SK-N-SH (cell line): Measurements from ENCODE around the gene SEMA3D. TPM values are rescaled to one million over a fixed set of nuclear protein-coding genes. Genes with fewer than 3 reads are reported as not detected.

Experiments
- CTCF ChIA-PET: fragments of 300-600, 350-600 bp; formaldehyde crosslinking; extraction: SDS; loops from one replicate; lab custom pipeline; 2021; lab: Yijun Ruan, JAX
- POLR2A ChIA-PET: fragments of 350-600 bp; sonication (Branson Sonifier 250); formaldehyde crosslinking; extraction: SDS; loops from one replicate; lab custom pipeline; 2020; ENCODE audit warnings: antibody characterized with exemption, inconsistent platforms; lab: Yijun Ruan, JAX
- DNase-seq: peaks from one replicate; pipeline ENCODE4 v3.0.0; 2012
- H2AFZ ChIP-seq: fragments of 200-600 bp; sonication (generic); 2 replicates; pipeline ENCODE4 v1.8.1; 2016; ENCODE audit warnings: antibody characterized with exemption, mild to moderate bottlenecking, low read depth
- H3F3A ChIP-seq: fragments of 200-600 bp; sonication (generic); replicated peaks from 2 replicates; pipeline ENCODE3; 2016; ENCODE audit warnings: antibody characterized with exemption, mild to moderate bottlenecking; ENCODE audit not compliant: insufficient read depth
- H3K27ac ChIP-seq, 2 experiments: fragments of 200-500 bp in 1 of 2; fragments of 200-600 bp in 1 of 2; sonication (Bioruptor generic) in 1 of 2; sonication (generic), shearing (Covaris generic) in 1 of 2; 2 replicates each; pipeline versions ENCODE4 v1.5.1 to v1.6.1; 2014 to 2016; ENCODE audit warnings: low read depth in 2 of 2, inconsistent platforms in 1 of 2, low read length in 1 of 2, mild to moderate bottlenecking in 1 of 2, mixed read lengths in 1 of 2
- H3K27me3 ChIP-seq: fragments of 200-600 bp; sonication (generic), shearing (Covaris generic); 2 replicates; pipeline ENCODE4 v1.6.1; 2016; ENCODE audit warnings: mixed run types; ENCODE audit not compliant: insufficient read depth
- H3K36me3 ChIP-seq, 2 experiments: fragments of 200-500 bp in 1 of 2; fragments of 200-600 bp in 1 of 2; sonication (Bioruptor generic) in 1 of 2; sonication (generic) in 1 of 2; replicated peaks in 1 of 2; 2 replicates each; pipeline versions ENCODE3 to v1.5.1; 2014 to 2016; ENCODE audit warnings: low read length in 1 of 2, mild to moderate bottlenecking in 1 of 2; ENCODE audit not compliant: insufficient read depth in 2 of 2, control insufficient read depth in 1 of 2
- H3K4me1 ChIP-seq, 2 experiments: fragments of 200-500 bp in 1 of 2; fragments of 200-600 bp in 1 of 2; sonication (Bioruptor generic) in 1 of 2; sonication (generic), shearing (Covaris generic) in 1 of 2; 2 replicates each; pipeline versions ENCODE4 v1.5.1 to v1.6.1; 2014 to 2016; ENCODE audit warnings: low read depth in 1 of 2, low read length in 1 of 2, mixed run types in 1 of 2; ENCODE audit not compliant: insufficient read depth in 2 of 2, control insufficient read depth in 1 of 2
- H3K4me2 ChIP-seq: fragments of 200-600 bp; sonication (generic), shearing (Covaris generic); 2 replicates; pipeline ENCODE4 v1.6.1; 2017; ENCODE audit warnings: mixed run types
- H3K4me3 ChIP-seq, 2 experiments: fragments of 200-500 bp in 1 of 2; fragments of 200-600 bp in 1 of 2; sonication (Bioruptor generic) in 1 of 2; sonication (generic), shearing (Covaris generic) in 1 of 2; 2 replicates each; pipeline versions ENCODE4 v1.5.1 to v1.8.1; 2014 to 2016; ENCODE audit warnings: low read depth in 2 of 2, inconsistent platforms in 1 of 2, low read length in 1 of 2, mild to moderate bottlenecking in 1 of 2, mixed read lengths in 1 of 2, moderate library complexity in 1 of 2
- H3K79me2 ChIP-seq: fragments of 200-600 bp; sonication (generic); 2 replicates; pipeline ENCODE4 v1.8.1; 2017; ENCODE audit warnings: mild to moderate bottlenecking; ENCODE audit not compliant: insufficient read depth
- H3K9ac ChIP-seq: fragments of 200-600 bp; sonication (generic); 2 replicates; pipeline ENCODE4 v1.6.1; 2017; ENCODE audit warnings: mixed run types
- H3K9me2 ChIP-seq: fragments of 200-600 bp; sonication (generic); 2 replicates; pipeline ENCODE4 v1.6.1; 2017; ENCODE audit warnings: mixed run types
- H3K9me3 ChIP-seq: fragments of 200-600 bp; sonication (generic); 2 replicates; pipeline ENCODE4 v1.6.1; 2017; ENCODE audit warnings: mixed run types, mild to moderate bottlenecking, moderate library complexity
- H4K20me1 ChIP-seq: fragments of 200-600 bp; sonication (generic); 2 replicates; pipeline ENCODE4 v1.6.1; 2017; ENCODE audit warnings: mild to moderate bottlenecking, mixed run types; ENCODE audit not compliant: insufficient read depth
- CHD2 ChIP-seq: fragments of 150-350 bp; IDR thresholded peaks from 2 replicates; pipeline ENCODE4 v1.6.1; 2018; ENCODE audit warnings: low read length; ENCODE audit not compliant: partially characterized antibody
- EZH2phosphoT487 ChIP-seq: fragments of 200-600 bp; sonication (generic); IDR thresholded peaks from 2 replicates; pipeline ENCODE4 v1.6.1; 2017; ENCODE audit warnings: low read depth, mixed run types, mild to moderate bottlenecking, antibody characterized with exemption, moderate library complexity, borderline replicate concordance
- GABPA ChIP-seq: IDR thresholded peaks from 2 replicates; pipeline ENCODE4 v1.4.0; 2012; ENCODE audit warnings: low read depth, mild to moderate bottlenecking
- MXI1 ChIP-seq: IDR thresholded peaks from 2 replicates; pipeline ENCODE4 v1.6.1; 2012; ENCODE audit warnings: mild to moderate bottlenecking, low read depth, low read length, improper control_type of control experiment
- NFIC ChIP-seq: IDR thresholded peaks from 2 replicates; pipeline ENCODE4 v1.4.0; 2012; ENCODE audit warnings: borderline replicate concordance
- POLR2AphosphoS5 ChIP-seq: IDR thresholded peaks from 2 replicates; pipeline ENCODE4 v1.6.1; 2012; ENCODE audit warnings: low read depth, low read length
- SIN3A ChIP-seq: IDR thresholded peaks from 2 replicates; pipeline ENCODE4 v1.6.1; 2012; ENCODE audit warnings: low read depth, mild to moderate bottlenecking, low read length, moderate library complexity, borderline replicate concordance
- SMC3 ChIP-seq: IDR thresholded peaks from 2 replicates; pipeline ENCODE4 v1.6.1; 2012; ENCODE audit warnings: low read depth, low read length, improper control_type of control experiment
- TAF1 ChIP-seq: IDR thresholded peaks from 2 replicates; pipeline ENCODE4 v1.6.1; 2012; ENCODE audit warnings: low read depth, mild to moderate bottlenecking, low read length, moderate library complexity, borderline replicate concordance
- TEAD4 ChIP-seq: IDR thresholded peaks from 2 replicates; pipeline ENCODE4 v1.4.0; 2012; ENCODE audit warnings: mild to moderate bottlenecking, borderline replicate concordance; ENCODE audit not compliant: insufficient read depth
- WGBS: methylation state at CpG from one replicate; pipeline ENCODE4 v1.1.6; 2017; ENCODE audit warnings: low lambda C conversion rate; 5-methylcytosine and 5-hydroxymethylcytosine counted together
- polyA plus RNA-seq, 3 experiments: library from polyadenylated mRNA; depleted of rRNA; stranded (reverse); fragments of >200 nt; gene quantifications; 2 replicates each; pipeline ENCODE4 v1.2.3, GENCODE V29; 2012
- TF ChIP-seq, protein P1 (sequence below): IDR thresholded peaks from 2 replicates; pipeline ENCODE4 v1.4.0; 2012; ENCODE audit warnings: low read depth, borderline replicate concordance
- TF ChIP-seq, protein P2 (sequence below): fragments of 150-350 bp; IDR thresholded peaks from 2 replicates; pipeline ENCODE4 v1.6.1; 2016; ENCODE audit warnings: mild to moderate bottlenecking, low read depth, low read length

The SEMA3D gene
- polyA plus RNA-seq, 1 of the 3 experiments (the other 2 are of a cell fraction): 30.1 TPM

DNA sequence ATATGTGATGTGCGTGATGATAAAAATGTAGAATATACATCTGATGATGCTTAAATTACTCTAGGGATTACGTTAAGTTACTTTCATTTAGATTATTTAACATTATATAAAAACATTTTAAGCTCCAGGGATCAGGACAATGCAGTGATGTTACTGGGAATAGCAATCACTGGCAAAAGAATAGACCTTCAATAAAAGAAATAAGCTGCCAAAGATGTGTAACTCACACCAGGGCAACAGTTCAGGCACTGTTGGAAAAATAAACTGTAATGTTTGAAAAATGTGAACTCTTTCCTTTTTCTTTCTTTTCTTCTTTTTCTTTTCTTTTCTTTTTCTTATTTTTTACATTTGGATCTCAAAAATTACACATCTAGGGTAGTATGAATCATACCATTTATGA, 131.7 kb downstream of the SEMA3D start:
- no peak overlapping the region for H3K4me3 ChIP-seq
- DNase-seq: no peak
- H3K27me3 ChIP-seq: no peaks in the 10 kb centered on the region
- no peaks in the 10 kb centered on the region; a peak in 1 of 4 replicates for H3K4me1 ChIP-seq
- H3K4me2 ChIP-seq: no peak overlapping the region
- no peaks in the 10 kb centered on the region for H3K9me3 ChIP-seq
- no peak overlapping the region for H3K9ac ChIP-seq
- H3K36me3 ChIP-seq: peaks cover 11 to 16% of the 10 kb centered on the region in 2 experiments
- TF ChIP-seq TAF1 (no peak), EZH2phosphoT487 (no peak), SMC3 (no peak)
- TF ChIP-seq, all 33 proteins: peak for 0
- no peak overlapping the region for H3K27ac ChIP-seq
- H2AFZ ChIP-seq: no peak overlapping the region
- POLR2A ChIA-PET: no interaction called here
- H3F3A ChIP-seq: no peaks in the 10 kb centered on the region
- CTCF ChIA-PET: interaction anchor here (1.9 to 4.5 kb wide), 2 partner anchors 13 to 696 kb away, joined by 4 to 32 read pairs; no protein-coding TSS in a partner anchor
- H3K9me2 ChIP-seq: no peaks in the 10 kb centered on the region; the same call in 1 of the 2 replicates
- H4K20me1 ChIP-seq: no peaks in the 10 kb centered on the region
- WGBS: 92% methylated on average over 2 of the region's 2 CpGs
- no peaks in the 10 kb centered on the region for H3K79me2 ChIP-seq

DNA sequence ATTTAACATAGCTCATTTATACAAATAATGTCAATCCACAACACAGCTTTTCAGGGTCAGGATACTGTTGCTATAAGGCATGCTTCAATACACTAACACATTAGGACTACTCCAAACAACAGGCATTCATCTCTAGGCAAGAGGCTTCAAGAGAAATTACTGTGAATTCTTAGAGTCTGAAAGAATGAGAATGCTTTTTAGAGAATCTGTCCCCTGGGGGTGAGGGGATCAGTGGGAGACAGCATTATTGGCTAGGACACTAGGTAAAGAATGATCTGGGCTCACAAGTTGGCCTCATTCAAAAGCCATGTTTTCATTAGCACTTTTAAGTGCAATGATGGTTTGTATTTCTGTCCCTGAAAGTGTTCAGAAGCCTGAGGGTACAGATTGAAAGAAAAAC, 132.6 kb downstream of the SEMA3D start:
- no peak for DNase-seq
- Histone ChIP-seq H3K9me3 (no peaks in the 10 kb centered on the region), H3K27ac (no peak overlapping the region), H3K36me3 (peaks cover 6 to 14% of the 10 kb centered on the region in 2 experiments), H4K20me1 (no peaks in the 10 kb centered on the region), H3K4me3 (no peak overlapping the region), H3K4me1 (no peaks in the 10 kb centered on the region), H3K9ac (no peak overlapping the region), H3K4me2 (no peak overlapping the region), H2AFZ (no peak overlapping the region), H3K79me2 (no peaks in the 10 kb centered on the region), H3K9me2 (no peaks in the 10 kb centered on the region; the same call in 1 of the 2 replicates), H3K27me3 (no peaks in the 10 kb centered on the region), H3F3A (no peaks in the 10 kb centered on the region)
- no peak for TF ChIP-seq SIN3A
- TF ChIP-seq, protein P1, sequence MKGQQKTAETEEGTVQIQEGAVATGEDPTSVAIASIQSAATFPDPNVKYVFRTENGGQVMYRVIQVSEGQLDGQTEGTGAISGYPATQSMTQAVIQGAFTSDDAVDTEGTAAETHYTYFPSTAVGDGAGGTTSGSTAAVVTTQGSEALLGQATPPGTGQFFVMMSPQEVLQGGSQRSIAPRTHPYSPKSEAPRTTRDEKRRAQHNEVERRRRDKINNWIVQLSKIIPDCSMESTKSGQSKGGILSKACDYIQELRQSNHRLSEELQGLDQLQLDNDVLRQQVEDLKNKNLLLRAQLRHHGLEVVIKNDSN: no peak
- POLR2A ChIA-PET: no interaction called here
- CTCF ChIA-PET: interaction anchor here (1.9 to 4.5 kb wide), 2 partner anchors 12 to 697 kb away, joined by 4 to 32 read pairs; no protein-coding TSS in a partner anchor

DNA sequence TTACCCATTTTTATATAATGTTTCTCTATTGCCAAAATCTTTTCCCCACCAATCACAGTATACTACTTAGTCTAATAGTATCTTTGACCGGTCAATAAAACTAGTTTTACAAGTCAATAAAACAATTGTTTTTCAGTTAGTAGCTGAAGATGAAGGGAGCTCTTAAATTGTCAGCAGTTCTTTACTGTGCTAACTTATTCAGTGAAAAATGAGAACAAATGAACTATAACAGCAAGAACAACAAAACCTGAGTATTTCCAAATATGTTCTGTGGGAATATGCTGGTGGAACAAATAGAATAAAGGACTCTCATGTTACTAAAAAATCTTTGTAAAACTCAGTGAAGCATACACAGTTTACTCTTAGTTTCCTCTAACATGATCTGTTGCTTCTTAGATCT, 134.0 kb downstream of the SEMA3D start:
- TF ChIP-seq POLR2AphosphoS5 (no peak), CHD2 (no peak), MXI1 (no peak), NFIC (no peak), TEAD4 (no peak), GABPA (no peak)
- TF ChIP-seq, protein P2, sequence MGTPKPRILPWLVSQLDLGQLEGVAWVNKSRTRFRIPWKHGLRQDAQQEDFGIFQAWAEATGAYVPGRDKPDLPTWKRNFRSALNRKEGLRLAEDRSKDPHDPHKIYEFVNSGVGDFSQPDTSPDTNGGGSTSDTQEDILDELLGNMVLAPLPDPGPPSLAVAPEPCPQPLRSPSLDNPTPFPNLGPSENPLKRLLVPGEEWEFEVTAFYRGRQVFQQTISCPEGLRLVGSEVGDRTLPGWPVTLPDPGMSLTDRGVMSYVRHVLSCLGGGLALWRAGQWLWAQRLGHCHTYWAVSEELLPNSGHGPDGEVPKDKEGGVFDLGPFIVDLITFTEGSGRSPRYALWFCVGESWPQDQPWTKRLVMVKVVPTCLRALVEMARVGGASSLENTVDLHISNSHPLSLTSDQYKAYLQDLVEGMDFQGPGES: no peak
- TF ChIP-seq, protein P1: no peak
- Histone ChIP-seq H4K20me1 (no peaks in the 10 kb centered on the region), H3K9me2 (no peaks in the 10 kb centered on the region), H2AFZ (no peak overlapping the region), H3K4me3 (no peak overlapping the region), H3K27ac (no peak overlapping the region), H3K27me3 (no peaks in the 10 kb centered on the region), H3K9ac (no peak overlapping the region), H3K79me2 (no peaks in the 10 kb centered on the region), H3K4me1 (no peaks in the 10 kb centered on the region; a peak in 1 of 4 replicates), H3K4me2 (no peak overlapping the region), H3F3A (no peaks in the 10 kb centered on the region), H3K36me3 (peaks cover 6 to 11% of the 10 kb centered on the region in 2 experiments), H3K9me3 (no peaks in the 10 kb centered on the region)
- no peak for DNase-seq
- ChIA-PET POLR2A (no interaction called here), CTCF (interaction anchor here (4.5 kb wide), 1 partner anchor 11 kb away, joined by 32 read pairs; no protein-coding TSS in a partner anchor)
- 98% methylated on average over 1 of the region's 1 CpG for WGBS
